Stimulated activated naive B cell treated with anti-CD40 and anti-IgM and Interleukin-4, amounts not matched to agents 10 μg/mL and 1 μg/mL and 100 μg/mL, for 72 hours (primary cell): ENCODE data around the gene TMPRSS3.

Experiments used
- ATAC-seq, 2 donors: fragments of 150-1000 bp; cut with Tn5 transposase; replicated peaks; 2 replicates each; pipeline ENCODE4 v1.10.0; 2021; ENCODE audit warnings: moderate library complexity in 1 of 2
- DNase-seq: peaks from one replicate; pipeline ENCODE4 v3.0.0; 2021
- H3K27ac Mint-ChIP-seq: one replicate; pipeline ENCODE4 v1.8.0; 2022; ENCODE audit warnings: mild to moderate bottlenecking, mixed read lengths
- H3K27me3 Mint-ChIP-seq, 2 donors: one replicate each; pipeline ENCODE4 v1.8.0; 2022; ENCODE audit warnings: mixed read lengths in 2 of 2
- H3K36me3 Mint-ChIP-seq, 2 donors: one replicate each; pipeline ENCODE4 v1.8.0; 2022; ENCODE audit warnings: mixed read lengths in 2 of 2, mild to moderate bottlenecking in 1 of 2
- H3K4me1 Mint-ChIP-seq, 2 donors: one replicate each; pipeline ENCODE4 v1.8.0; 2022; ENCODE audit warnings: mixed read lengths in 2 of 2, mild to moderate bottlenecking in 1 of 2
- H3K4me3 Mint-ChIP-seq, 2 donors: one replicate each; pipeline ENCODE4 v1.8.0; 2022; ENCODE audit warnings: mild to moderate bottlenecking in 2 of 2, mixed read lengths in 2 of 2, moderate library complexity in 1 of 2
- H3K9me3 Mint-ChIP-seq, 2 donors: one replicate each; pipeline ENCODE4 v1.8.0; 2022; ENCODE audit warnings: mixed read lengths in 2 of 2, mild to moderate bottlenecking in 1 of 2

The TMPRSS3 gene

DNA sequence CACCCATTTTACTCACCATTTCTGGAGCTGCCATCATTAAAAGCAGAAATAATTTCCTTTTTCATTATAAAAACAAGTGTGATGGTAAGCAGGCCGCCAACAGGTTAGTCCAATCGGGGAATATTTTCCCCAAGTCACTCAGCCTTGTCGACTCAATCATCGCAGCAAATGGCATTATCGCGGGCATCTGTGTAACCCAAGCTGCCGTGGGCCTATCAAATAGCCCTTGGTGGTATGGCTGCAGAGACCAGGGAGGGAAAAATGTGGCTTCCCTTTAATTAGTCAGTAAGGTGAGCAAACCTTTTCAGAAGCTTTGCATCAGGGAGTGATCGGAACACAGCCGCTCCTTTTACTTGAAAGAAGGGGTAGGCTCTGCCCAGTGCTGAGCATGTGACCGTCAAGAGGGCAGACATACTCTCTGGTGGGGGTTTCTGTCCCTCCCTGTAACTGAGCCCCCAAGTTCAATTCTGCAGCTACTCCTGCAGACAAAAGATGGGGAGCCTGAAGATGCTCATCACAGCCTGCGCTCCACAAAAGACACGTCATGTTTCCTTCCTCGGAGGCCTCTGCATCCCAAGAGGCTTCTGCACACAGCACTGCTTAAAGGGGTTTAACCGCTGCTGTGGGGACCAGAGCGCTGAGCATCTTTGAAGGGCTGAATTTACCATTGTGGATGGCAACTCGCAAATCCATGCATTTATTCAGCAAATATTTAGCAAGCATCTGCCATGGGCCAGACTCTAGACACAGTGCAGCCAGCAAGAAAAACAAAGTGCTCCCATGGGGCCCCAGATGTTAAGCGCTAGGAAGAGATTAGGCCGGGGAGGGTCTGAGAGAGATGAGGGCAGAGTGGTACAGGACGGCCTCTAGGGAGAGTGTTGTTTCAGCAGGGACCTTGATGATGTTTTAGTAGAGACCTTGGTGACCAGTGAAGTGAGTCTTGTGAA lies 1.2 kb upstream of the TMPRSS3 start:
- no peak for DNase-seq
- peak; percentile 21 to 42 for ATAC-seq
- Mint-ChIP-seq H3K4me1 (peaks cover 31 to 46% of the 10 kb centered on the region in 2 donors), H3K4me3 (peak overlapping the region in 1 of 2 donors; percentile 3), H3K36me3 (peaks cover 6 to 7% of the 10 kb centered on the region in 2 donors), H3K27ac (peak overlapping the region; percentile 88), H3K27me3 (peaks cover 3 to 4% of the 10 kb centered on the region in 2 donors), H3K9me3 (peaks cover 7% of the 10 kb centered on the region in 2 donors)

DNA sequence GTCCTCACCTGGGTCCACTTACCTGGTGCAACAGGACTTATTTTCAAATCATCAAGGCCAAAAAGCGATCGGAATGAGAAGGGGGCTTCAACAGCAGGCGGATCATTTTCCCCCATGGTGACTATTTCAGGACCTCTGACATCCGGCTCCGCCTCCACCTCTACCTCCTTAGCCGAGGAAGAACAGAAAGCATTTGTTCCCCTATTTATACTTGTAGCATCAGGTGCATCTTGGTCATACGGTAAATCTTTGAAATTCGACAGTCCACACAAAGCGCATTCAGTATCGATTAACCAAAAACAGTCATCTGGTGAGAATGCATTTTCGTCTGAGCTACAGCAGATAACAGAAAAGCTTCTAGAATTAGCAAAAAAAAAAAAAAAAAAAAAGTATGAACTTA lies 550 bp downstream of the TMPRSS3 start:
- H3K9me3 Mint-ChIP-seq: no peaks in the 10 kb centered on the region
- peaks cover 4 to 11% of the 10 kb centered on the region in 2 donors for H3K27me3 Mint-ChIP-seq
- ATAC-seq (no peak), DNase-seq (no peak)
- H3K4me1 Mint-ChIP-seq: peaks cover 33 to 50% of the 10 kb centered on the region in 2 donors
- H3K4me3 Mint-ChIP-seq: no peak overlapping the region
- H3K36me3 Mint-ChIP-seq: no peaks in the 10 kb centered on the region
- no peak overlapping the region for H3K27ac Mint-ChIP-seq

DNA sequence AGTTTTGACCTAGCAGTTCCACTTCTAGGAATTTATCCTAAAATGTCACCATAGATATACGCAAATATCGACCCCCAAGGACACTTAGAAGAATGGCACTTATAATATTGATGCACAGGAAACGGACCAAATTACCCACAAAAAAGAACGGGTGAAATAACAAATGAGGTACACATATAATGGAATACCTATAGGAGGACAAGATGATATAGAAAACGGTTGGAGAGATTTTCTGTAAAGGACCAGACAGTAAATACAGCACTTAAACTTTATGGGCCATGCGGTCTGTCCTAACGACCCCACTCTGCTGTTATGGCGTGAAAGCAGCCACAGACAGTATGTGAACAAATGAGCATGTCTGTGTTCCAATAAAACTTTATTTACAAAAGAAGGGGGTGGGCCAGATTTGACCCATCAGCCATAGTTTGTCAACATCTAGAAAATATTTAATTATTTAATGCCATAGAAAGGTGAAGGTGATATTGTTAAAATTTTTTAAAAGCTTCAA lies 2.4 kb downstream of the TMPRSS3 start:
- H3K27ac Mint-ChIP-seq: peak overlapping the region; percentile 53
- H3K9me3 Mint-ChIP-seq: no peaks in the 10 kb centered on the region
- H3K4me3 Mint-ChIP-seq: peak overlapping the region in 1 of 2 donors; percentile 25
- peaks cover 33 to 58% of the 10 kb centered on the region in 2 donors for H3K4me1 Mint-ChIP-seq
- no peaks in the 10 kb centered on the region for H3K36me3 Mint-ChIP-seq
- H3K27me3 Mint-ChIP-seq: peaks cover 7 to 23% of the 10 kb centered on the region in 2 donors
- ATAC-seq (peak in 1 of 2 donors; percentile 23), DNase-seq (no peak)

DNA sequence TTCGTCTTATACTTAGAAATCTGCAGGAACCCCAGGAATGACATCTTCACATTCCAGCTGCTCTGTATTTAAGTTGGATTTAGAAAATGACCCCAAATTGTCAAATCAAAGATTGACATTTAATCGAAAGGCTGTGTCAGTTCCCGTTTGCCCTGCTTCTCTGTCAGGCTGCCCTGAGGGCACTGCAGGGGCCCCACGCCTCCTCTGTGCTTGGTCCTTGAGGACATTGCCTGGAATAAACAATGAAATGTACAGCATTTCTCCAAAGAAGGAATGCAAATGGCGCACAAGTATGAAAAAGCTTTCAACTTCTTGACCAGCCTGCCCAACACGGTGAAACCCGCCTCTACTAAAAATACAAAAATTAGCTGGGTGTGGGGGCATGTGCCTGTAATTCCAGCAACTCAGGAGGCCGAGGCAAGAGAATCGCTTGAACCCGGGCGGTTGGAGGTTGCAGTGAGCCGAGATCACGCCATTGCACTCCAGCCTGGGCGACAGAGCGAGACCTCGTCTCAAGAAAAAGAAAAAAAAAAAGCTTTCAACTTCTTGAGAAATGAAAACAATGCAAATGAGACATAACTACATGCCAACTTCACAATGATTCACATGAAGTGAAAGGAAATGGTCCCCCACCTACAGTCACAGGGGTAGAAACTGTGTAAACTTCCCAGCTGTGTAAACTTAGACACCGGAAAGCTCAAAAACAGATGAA lies 3.0 kb downstream of the TMPRSS3 start:
- Mint-ChIP-seq H3K27ac (peak overlapping the region; percentile 53), H3K9me3 (no peaks in the 10 kb centered on the region), H3K4me1 (peaks cover 28 to 52% of the 10 kb centered on the region in 2 donors), H3K4me3 (peak overlapping the region in 1 of 2 donors; percentile 45), H3K27me3 (peaks cover 7 to 29% of the 10 kb centered on the region in 2 donors), H3K36me3 (no peaks in the 10 kb centered on the region)
- peak; percentile 96 for ATAC-seq
- peak; percentile 40 for DNase-seq

DNA sequence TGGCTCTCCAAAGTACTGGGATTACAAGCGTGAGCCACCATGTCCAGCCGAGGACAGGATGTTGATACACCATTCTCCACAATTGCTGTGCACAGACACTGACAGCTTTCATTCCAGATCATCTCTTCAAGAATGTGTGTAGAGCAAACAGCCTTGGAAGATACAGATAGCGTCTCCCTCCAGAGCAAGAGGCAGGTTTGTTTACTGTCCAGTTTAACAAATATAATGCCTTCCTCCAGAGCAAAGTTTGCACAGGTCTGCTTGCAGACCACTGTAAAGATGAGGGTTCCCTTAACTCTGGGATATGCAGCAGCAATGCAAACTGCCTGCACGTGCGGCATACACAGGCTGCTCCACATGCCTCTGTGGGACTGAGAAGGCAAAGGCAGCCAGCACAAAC lies 4.6 kb downstream of the TMPRSS3 start:
- Mint-ChIP-seq H3K4me3 (no peak overlapping the region), H3K27ac (no peak overlapping the region), H3K9me3 (no peaks in the 10 kb centered on the region), H3K4me1 (peaks cover 29 to 53% of the 10 kb centered on the region in 2 donors), H3K27me3 (peaks cover 13 to 35% of the 10 kb centered on the region in 2 donors), H3K36me3 (no peaks in the 10 kb centered on the region)
- no peak for DNase-seq
- ATAC-seq: no peak

DNA sequence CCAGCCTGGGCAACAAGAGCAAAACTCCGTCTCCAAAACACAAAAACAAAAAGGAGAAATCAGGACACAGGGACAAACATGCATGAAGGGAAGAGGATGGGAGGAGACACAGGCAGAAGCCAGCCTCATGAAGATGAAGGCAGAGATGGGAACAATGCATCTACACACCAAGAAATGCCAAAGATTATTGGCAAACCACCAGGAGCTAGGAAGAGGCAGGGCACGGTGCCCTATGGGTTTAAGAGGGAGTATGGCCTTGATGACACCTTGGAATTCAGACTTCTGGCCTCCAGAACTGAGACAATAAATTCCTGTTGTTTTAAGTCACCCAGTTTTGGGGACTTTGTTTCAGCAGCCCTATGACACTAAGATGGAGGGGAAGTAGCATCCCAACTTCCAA lies 5.2 kb downstream of the TMPRSS3 start:
- ATAC-seq (no peak), DNase-seq (no peak)
- H3K27ac Mint-ChIP-seq: peak overlapping the region; percentile 63
- no peaks in the 10 kb centered on the region for H3K9me3 Mint-ChIP-seq
- no peaks in the 10 kb centered on the region for H3K36me3 Mint-ChIP-seq
- peaks cover 13 to 35% of the 10 kb centered on the region in 2 donors for H3K27me3 Mint-ChIP-seq
- peaks cover 31 to 53% of the 10 kb centered on the region in 2 donors for H3K4me1 Mint-ChIP-seq
- no peak overlapping the region for H3K4me3 Mint-ChIP-seq

DNA sequence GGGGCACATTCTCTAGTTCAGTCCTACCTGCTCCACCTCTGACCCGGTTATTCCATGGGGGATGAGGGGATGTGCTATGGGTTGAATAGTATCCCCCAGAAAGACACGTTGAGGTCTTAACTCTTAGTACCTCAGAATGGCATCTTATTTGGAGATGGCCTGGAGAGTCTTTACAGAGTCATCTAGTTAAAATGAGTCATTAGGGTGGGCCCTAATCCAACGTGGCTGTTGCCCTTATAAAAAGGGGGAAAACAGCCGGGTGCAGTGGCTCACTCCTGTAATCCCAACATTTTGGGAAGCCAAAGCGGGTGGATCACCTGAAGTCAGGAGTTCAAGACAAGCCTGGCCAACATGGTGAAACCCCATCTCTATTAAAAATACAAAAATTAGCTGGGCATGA lies 5.7 kb downstream of the TMPRSS3 start:
- Mint-ChIP-seq H3K36me3 (peaks cover 0 to under 1% of the 10 kb centered on the region in 2 donors), H3K27me3 (peaks cover 13 to 35% of the 10 kb centered on the region in 2 donors), H3K4me1 (peaks cover 34 to 54% of the 10 kb centered on the region in 2 donors), H3K4me3 (no peak overlapping the region), H3K27ac (no peak overlapping the region), H3K9me3 (peaks cover under 1 to 1% of the 10 kb centered on the region in 2 donors)
- DNase-seq: no peak
- no peak for ATAC-seq

DNA sequence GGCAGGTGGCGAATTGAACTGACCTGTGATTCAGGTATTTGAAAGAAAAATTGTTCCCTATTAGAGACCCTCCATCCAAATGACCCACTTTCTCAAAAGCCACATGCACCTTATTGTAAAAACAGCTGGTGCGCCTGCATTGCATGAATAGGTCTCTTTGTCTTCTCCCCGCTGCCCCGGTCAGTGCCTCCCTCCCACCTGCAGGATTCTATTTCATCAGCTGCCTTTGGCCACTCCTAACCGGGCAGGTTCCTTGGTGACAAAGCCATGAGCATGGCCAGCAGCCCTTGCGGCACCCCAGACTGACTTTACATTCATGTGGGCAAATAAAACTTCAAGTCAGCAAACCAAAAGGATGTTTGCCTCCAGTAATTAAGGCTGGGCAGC lies 6.4 kb downstream of the TMPRSS3 start:
- Mint-ChIP-seq H3K36me3 (peaks cover 0 to 3% of the 10 kb centered on the region in 2 donors), H3K4me1 (peaks cover 37 to 52% of the 10 kb centered on the region in 2 donors), H3K27ac (peak overlapping the region; percentile 28), H3K4me3 (no peak overlapping the region), H3K9me3 (peaks cover 3% of the 10 kb centered on the region in 2 donors), H3K27me3 (peaks cover 13 to 35% of the 10 kb centered on the region in 2 donors)
- ATAC-seq: no peak
- no peak for DNase-seq

DNA sequence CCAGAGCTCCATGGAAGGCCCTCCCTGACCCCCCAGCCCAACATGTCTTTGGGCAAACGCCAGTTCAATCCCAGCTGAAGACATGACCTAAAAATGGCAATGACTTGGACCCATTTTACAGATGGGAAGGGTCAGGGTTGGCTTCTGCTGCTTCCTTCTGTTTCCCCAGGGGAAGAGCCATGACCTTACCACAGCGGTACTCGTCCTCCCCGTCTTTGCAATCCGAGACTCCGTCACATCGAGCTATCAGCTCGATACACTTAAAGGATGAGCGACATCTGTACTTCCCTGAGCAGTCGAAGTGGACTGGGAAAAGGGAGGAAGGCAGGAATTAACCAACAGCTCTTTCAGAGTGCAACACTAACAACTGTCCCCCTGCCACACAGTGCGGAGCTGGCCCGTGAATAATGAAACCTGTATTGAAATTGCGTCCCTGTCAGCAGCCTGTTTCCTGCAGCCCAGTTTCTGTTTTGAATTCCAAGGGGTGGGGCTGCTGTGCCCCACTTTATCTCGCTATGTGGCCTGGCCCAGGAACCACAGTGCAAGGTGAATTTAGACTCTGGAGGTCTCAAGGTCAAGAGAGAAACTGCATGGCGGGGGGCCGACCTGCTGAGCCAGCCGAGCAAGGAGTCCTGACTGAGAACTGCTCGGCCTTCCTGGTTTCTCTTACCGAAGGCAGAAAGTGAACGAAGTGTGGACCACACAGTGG lies 7.0 kb downstream of the TMPRSS3 start:
- Mint-ChIP-seq H3K27ac (no peak overlapping the region), H3K4me3 (no peak overlapping the region), H3K36me3 (peaks cover 0 to 3% of the 10 kb centered on the region in 2 donors), H3K9me3 (peaks cover 3% of the 10 kb centered on the region in 2 donors), H3K4me1 (peaks cover 42 to 57% of the 10 kb centered on the region in 2 donors), H3K27me3 (peaks cover 13 to 35% of the 10 kb centered on the region in 2 donors)
- no peak for DNase-seq
- ATAC-seq: no peak

DNA sequence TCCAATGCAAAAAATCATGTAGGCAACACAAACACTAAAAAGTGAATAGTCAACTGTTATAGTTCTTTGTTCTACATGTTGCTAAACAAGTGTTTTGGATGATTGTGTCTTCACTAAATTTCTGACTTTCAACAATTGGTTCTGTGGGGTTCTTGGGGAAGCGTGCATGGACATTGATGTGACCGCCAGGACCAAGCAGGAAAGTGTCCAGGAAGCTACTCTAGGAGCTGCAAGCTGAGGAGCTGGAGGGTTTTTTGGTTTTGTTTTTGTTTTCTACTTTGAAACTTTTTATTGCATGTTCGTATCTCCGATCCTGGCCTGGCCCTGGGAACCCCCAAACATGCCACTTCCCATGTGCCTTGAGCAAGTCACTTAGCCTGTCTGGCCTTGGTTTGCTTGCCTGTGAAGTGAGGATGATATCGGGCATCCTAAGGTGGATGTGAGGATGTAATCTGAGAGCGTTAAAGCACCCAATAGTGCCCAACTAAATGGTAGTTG lies 8.0 kb downstream of the TMPRSS3 start:
- peaks cover 3% of the 10 kb centered on the region in 2 donors for H3K9me3 Mint-ChIP-seq
- H3K27me3 Mint-ChIP-seq: peaks cover 13 to 35% of the 10 kb centered on the region in 2 donors
- no peak overlapping the region for H3K4me3 Mint-ChIP-seq
- ATAC-seq (no peak), DNase-seq (no peak)
- no peak overlapping the region for H3K27ac Mint-ChIP-seq
- peaks cover 0 to 3% of the 10 kb centered on the region in 2 donors for H3K36me3 Mint-ChIP-seq
- peaks cover 39 to 50% of the 10 kb centered on the region in 2 donors for H3K4me1 Mint-ChIP-seq

DNA sequence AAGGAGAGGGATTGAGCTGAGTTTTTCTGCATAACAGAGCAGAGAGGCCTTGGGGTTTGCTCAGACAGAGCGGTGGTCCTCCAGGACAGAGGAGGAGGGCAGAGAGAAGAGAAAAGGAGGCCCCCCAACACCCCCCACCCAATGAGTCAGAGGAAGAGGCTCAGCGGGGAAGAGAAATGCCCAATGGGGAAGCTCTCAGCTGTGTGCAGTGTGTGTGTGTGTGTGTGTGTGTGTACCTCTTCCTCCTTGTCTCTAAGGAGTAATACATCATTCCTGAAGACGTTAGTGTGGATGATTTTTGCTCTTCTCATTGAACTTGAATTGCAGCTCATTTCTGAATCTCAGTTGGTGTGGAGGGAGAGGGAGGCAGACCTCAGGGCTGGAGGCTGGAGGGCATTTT lies 8.7 kb downstream of the TMPRSS3 start:
- ATAC-seq (no peak), DNase-seq (no peak)
- H3K27me3 Mint-ChIP-seq: peaks cover 13 to 32% of the 10 kb centered on the region in 2 donors
- peaks cover 3 to 5% of the 10 kb centered on the region in 2 donors for H3K36me3 Mint-ChIP-seq
- peaks cover 36 to 42% of the 10 kb centered on the region in 2 donors for H3K4me1 Mint-ChIP-seq
- H3K9me3 Mint-ChIP-seq: peaks cover 6 to 9% of the 10 kb centered on the region in 2 donors
- no peak overlapping the region for H3K4me3 Mint-ChIP-seq
- H3K27ac Mint-ChIP-seq: no peak overlapping the region

DNA sequence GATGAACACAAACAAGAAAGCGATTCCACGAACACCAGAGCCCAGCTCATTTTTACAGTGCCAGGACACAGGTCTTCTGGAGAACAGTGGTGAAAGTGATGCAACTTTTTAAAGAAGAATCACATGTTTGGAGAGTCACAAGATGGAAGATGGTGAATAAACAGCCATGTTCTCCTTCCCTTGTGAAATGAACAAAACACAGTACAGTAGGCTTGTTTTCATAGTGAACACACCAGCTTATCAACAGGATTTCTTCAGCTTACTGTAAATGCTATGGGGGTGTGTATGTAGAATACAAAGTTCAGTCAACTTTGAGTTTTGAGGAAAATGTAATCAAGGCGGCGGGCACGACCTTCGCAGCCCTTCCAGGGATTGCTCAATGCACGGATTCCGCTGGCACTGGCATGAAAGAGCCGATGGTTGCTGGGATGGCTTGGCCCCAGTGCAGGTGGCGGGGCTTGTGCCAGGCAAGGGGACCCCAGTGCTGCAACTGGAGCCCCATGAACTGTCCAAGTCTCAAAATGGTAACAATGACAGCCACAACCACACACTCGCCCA lies 9.7 kb downstream of the TMPRSS3 start:
- Mint-ChIP-seq H3K9me3 (peaks cover 14 to 17% of the 10 kb centered on the region in 2 donors), H3K36me3 (peaks cover 11% of the 10 kb centered on the region in 2 donors), H3K27me3 (peaks cover 13 to 29% of the 10 kb centered on the region in 2 donors), H3K4me3 (no peak overlapping the region), H3K4me1 (peaks cover 33 to 38% of the 10 kb centered on the region in 2 donors), H3K27ac (no peak overlapping the region)
- ATAC-seq (no peak), DNase-seq (no peak)

DNA sequence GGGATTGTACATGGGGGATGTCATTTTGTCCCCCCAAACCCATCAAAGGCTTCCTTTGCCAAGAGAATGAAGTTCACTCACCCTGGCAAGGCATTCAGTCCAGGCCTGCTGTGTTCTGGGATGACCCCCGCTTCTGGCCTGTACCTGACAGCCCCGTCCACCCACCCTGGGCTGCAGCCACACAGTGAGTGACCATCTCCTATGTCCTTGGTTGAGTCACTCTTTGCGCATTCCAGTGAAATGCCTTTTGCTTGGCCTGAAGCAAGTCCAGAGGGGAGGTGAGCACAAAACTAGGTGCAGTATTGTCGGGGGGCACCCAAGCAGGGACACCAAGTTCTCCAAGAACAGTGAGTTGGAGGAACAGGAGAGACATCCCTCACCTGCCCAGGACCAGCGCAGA lies 10.2 kb downstream of the TMPRSS3 start:
- Mint-ChIP-seq H3K27me3 (peaks cover 13 to 24% of the 10 kb centered on the region in 2 donors), H3K36me3 (peaks cover 11% of the 10 kb centered on the region in 2 donors), H3K9me3 (peaks cover 14 to 17% of the 10 kb centered on the region in 2 donors), H3K4me3 (no peak overlapping the region), H3K4me1 (peaks cover 31 to 38% of the 10 kb centered on the region in 2 donors), H3K27ac (peak overlapping the region; percentile 7)
- no peak for ATAC-seq
- DNase-seq: no peak
